Suprapubic skin (tissue), 3 donors: ENCODE data around the gene TMEM88.
A peak's percentile ranks its signal among the peaks of the same experiment; 100 is the strongest.

Source experiments
- EP300 ChIP-seq: sonication (generic); formaldehyde crosslinking; IDR thresholded peaks from one replicate; pipeline ENCODE4 v1.6.1; 2017; ENCODE audit warnings: antibody characterized with exemption
- POLR2A ChIP-seq, 2 donors: fragments of 450-650 bp; IDR thresholded peaks; one replicate each; pipeline ENCODE4 v1.6.1; 2017; ENCODE audit warnings: antibody characterized with exemption in 2 of 2, mild to moderate bottlenecking in 2 of 2, moderate library complexity in 2 of 2
- TF ChIP-seq, protein P1 (sequence below), 2 donors: fragments of 200-600 bp in 1 of 2; fragments of 450-650 bp in 1 of 2; sonication (generic) in 1 of 2; IDR thresholded peaks; one replicate each; pipeline ENCODE4 v1.5.1; 2016 to 2019; ENCODE audit warnings: antibody characterized with exemption in 2 of 2, mild to moderate bottlenecking in 1 of 2, moderate library complexity in 1 of 2

- TF ChIP-seq, protein P1, sequence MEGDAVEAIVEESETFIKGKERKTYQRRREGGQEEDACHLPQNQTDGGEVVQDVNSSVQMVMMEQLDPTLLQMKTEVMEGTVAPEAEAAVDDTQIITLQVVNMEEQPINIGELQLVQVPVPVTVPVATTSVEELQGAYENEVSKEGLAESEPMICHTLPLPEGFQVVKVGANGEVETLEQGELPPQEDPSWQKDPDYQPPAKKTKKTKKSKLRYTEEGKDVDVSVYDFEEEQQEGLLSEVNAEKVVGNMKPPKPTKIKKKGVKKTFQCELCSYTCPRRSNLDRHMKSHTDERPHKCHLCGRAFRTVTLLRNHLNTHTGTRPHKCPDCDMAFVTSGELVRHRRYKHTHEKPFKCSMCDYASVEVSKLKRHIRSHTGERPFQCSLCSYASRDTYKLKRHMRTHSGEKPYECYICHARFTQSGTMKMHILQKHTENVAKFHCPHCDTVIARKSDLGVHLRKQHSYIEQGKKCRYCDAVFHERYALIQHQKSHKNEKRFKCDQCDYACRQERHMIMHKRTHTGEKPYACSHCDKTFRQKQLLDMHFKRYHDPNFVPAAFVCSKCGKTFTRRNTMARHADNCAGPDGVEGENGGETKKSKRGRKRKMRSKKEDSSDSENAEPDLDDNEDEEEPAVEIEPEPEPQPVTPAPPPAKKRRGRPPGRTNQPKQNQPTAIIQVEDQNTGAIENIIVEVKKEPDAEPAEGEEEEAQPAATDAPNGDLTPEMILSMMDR (IDR thresholded peaks at IDR 0.05) = peak; percentile 31 to 83
- TF ChIP-seq POLR2A (IDR thresholded peaks at IDR 0.05) (peak in 1 of 2 donors; percentile 79), EP300 (no peak)
Observed at GRCh38 chr17:7834957-7835813, 19.7 kb upstream of the TMEM88 start.
